Tongue (tissue), 2 donors: ENCODE data around the gene ALPK1. TPM values are rescaled to one million over a fixed set of nuclear protein-coding genes. Genes with fewer than 3 reads are reported as not detected.

ENCODE experiments used
- DNase-seq: peaks from one replicate; pipeline ENCODE4 v3.0.0-alpha.2; 2015
- total RNA-seq: library from RNA; depleted of rRNA; stranded (reverse); fragments of >200 nt; gene quantifications from one replicate; pipeline ENCODE4 v1.2.3, GENCODE V29; 2014

The ALPK1 gene
- total RNA-seq, 1 donor from 2014 or later, result 17.8 TPM

GRCh38 chr4:112328734-112329130, 31.6 kb downstream of the ALPK1 start:
- DNase-seq, result no peak

- DNase-seq, result no peak
Observed at GRCh38 chr4:112329672-112330375, 32.7 kb downstream of the ALPK1 start.

GRCh38 chr4:112330921-112331320, 33.8 kb downstream of the ALPK1 start:
- no peak for DNase-seq

- no peak for DNase-seq
Observed at GRCh38 chr4:112332398-112332797, 35.2 kb downstream of the ALPK1 start.

GRCh38 chr4:112340023-112340422, 42.9 kb downstream of the ALPK1 start:
- DNase-seq, result no peak

- no peak for DNase-seq
Observed at GRCh38 chr4:112341033-112341432, 43.9 kb downstream of the ALPK1 start.

- no peak for DNase-seq
Observed at GRCh38 chr4:112343330-112344080, 46.3 kb downstream of the ALPK1 start.

DNA sequence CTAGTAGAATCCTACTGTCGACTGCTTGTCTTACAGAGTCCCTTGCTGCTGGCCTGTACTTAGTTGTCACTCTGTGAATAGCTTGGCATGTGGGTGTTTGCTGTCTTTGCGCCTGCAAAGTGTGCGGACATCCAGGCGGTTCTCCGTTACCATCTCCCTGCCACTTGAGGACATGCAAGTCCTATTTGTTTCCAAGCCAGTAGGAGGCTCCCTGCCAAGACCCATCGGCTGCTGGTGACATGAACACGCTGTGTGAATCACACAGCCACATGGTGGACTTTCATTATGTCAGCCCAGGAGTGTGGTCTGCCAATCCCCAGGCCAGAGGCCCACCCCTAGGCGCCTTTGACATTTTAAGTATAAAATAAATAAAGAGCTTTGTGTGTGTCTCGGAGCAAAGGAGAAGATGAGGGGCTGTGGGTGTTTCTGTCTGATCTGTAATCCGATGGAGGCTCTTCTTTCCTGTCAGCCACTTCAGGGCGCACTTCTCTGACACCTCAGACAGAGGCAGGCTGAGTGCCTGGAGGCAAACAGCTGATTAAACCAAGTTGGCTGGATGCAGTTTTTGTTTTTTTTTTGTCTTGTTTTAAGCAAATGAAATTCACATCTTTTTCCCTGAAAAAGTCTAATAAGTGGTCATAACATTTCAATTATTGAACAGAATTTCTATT, 51.5 kb downstream of the ALPK1 start:
- peak; percentile 86 for DNase-seq

- no peak for DNase-seq
Observed at GRCh38 chr4:112352736-112353135, 55.6 kb downstream of the ALPK1 start.

DNA sequence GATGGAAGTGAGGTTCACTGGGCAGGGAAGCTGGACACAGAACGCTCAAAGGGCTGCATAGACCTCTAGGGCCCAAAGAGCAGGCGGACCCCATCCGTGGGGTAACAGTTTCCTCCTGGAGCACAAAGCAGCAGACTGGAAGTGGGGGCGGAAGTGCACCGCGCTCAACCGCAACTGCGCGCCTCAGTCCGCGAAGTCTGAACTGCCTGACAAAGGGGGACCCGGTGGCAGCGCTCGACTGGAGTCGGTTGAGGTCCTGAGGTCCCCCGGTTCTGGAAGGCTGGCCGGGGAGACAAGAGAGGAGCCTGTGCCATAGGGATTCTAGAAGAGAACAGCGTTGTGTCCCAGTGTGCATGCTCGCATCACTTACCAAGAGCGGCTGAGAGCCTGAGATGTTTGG, 58.5 kb downstream of the ALPK1 start:
- DNase-seq, result no peak

DNA sequence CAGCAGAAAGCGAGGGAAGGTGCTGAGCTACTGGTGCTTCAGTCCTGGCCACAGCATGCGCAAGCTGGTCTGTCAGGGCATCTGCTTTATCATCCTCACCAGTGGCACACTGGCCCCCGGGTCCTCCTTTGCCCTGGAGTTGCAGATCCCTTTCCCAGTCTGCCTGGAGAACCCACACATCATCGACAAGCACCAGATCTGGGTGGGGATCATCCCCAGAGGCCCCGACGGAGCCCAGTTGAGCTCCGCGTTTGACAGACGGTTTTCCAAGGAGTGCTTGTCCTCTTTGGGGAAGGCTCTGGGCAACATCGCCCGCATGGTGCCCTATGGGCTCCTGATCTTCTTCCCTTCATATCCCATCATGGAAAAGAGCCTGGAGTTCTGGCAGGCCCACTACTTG, 60.3 kb downstream of the ALPK1 start:
- DNase-seq, result no peak

- no peak for DNase-seq
Observed at GRCh38 chr4:112357897-112358296, 60.7 kb downstream of the ALPK1 start.

GRCh38 chr4:112358415-112358814, 61.2 kb downstream of the ALPK1 start:
- DNase-seq, result no peak

DNA sequence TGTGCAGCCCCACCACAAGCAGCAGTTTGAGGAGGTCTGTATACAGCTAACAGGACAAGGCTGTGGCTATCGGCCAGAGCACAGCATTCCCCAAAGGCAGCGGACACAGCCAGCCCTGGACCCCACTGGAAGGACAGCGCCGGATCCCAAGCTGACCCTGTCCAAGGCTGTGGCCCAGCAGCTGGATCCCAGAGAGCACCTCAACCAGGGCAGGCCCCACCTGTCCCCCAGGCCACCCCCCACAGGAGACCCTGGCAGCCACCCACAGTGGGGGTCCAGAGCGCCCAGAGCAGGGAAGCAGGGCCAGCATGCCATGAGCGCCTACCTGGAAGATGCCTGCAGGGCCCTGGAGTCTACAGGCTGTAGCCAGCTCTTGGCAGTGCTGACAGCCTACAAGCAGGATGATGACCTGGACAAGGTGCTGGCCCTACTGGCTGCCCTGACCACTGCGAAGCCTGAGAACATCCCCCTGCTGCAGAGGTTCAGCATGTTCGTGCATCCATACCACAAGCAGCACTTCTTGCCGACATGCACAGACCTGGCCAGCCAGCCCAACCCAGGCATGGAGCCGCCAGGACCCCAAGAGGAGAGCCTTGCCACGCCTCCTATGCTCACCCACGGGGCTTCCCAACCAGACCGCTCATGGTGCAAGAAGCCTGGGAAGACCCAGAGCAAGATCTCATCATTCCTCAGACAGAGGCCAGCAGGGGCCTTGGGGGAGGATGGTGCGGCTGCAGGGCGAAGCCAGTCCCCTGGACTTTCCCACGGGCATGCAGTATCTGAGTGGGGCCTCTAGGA, 62.0 kb downstream of the ALPK1 start:
- no peak for DNase-seq

GRCh38 chr4:112361181-112361791, 64.1 kb downstream of the ALPK1 start:
- DNase-seq, result peak; percentile 24

DNA sequence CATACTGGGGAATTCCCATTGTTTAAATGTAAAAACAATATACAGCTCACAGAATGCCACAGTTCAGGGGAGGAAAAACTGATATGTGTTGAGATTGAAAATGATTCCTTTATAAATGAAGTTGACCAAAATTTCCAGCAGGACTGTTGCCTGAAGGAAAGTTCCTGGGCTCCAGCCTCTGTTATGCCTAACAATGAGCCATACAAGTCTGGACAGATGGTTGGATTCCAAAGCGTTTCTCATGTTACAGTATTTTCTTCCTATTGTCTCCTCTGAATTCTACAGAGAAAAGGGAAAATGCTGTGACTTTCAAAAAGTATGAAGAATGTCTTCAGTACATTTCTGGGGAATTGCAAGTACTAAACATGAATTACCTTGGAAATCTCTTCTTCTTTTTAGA, 73.3 kb downstream of the ALPK1 start:
- peak; percentile 45 for DNase-seq

DNA sequence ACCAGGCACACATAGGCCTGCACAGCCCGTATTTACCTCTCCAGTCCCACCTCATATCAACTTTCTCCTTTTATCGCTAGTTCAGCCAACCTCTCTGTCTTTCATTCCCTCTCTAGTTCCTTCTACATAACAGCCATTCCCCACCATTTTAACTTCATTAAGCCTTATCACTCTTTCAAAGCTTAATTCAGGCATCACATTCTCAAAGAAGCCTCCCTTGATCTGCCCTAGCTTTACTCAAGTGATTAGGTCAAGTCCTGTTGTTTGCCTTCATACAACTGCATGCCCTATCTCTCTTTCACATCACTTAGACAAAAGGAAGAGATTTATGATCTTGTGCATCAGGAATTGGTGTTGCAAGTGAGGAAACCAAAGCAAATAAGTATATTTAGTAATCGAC, 74.2 kb downstream of the ALPK1 start:
- DNase-seq, result no peak

GRCh38 chr4:112374850-112375249, 77.7 kb downstream of the ALPK1 start:
- DNase-seq, result no peak

GRCh38 chr4:112377171-112377570, 80.0 kb downstream of the ALPK1 start:
- DNase-seq, result no peak

DNA sequence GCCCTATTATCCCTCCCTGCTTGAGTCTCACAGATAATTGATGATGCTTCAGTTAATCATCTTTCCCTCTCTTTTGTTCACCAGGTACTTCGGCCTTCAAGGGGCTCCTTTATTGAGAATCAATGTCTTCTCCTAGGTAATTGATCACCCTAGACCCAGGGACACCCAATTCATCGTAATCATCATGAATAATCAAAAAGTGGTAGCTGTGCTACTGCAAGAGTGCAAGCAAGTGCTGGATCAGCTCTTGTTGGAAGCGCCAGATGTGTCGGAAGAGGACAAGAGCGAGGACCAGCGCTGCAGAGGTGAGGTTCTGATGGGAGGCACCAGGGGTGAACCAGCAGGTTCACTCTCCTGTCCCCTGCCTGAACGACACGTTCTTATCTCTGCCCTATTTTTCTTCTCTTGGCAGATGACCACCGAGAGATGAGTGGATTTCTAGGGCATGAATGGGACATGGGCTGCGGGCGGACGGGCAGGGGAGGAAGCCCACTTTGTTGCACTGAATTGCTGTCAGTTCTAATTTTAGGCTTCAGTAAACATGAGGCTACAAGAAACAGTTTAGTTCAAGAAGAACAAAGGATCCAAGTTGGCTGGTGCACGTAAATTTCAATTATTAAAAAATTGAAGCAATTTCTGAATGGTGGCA, 80.5 kb downstream of the ALPK1 start:
- no peak for DNase-seq

DNA sequence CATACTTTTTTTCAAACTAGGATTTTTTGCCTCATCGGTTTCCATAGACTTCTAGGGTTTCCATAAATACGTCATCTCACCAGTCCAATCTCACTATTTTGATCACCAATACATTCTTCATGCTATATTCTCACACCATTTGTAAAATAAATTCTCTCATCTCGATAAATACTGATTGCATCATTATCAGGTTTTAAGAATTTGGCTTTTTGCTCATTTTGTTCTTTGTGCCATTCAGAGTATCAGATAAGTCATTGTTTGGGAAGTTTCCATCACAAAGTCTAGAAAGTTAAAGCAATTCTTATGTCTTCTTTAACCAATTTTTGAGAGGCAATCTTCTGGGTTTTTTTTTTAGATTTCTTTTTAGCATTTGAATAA, 81.1 kb downstream of the ALPK1 start:
- no peak for DNase-seq

- DNase-seq, result peak; percentile 40
Observed at GRCh38 chr4:112378858-112379257, 81.7 kb downstream of the ALPK1 start.
